ENCODE results near the gene ZNF12.

DNA sequence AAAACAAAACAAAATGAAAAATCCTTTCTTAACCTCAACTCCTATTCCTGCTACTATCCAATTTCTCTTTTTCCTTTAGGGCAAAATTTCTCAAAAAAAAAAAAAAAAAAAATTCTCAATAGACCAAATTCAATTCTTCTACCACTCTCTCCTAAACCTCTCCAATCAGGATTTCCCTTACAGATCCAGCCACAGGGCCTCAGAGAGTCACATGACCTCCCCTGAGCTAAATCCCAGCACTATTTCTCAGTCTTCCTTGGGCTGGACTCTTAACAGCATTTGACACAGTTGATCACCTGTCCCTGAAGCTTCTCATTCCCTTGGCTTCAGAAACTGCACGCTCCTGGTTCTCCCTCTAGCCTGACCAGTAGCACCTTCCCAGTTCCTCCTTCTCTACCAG, 4.9 kb downstream of the ZNF12 start:
- no peak for TF ChIP-seq CEBPB (IDR thresholded peaks at IDR 0.05)
- no peak for TF ChIP-seq EP300 (IDR thresholded peaks at IDR 0.05; ENCODE audit: borderline replicate concordance)
- TF ChIP-seq CREB1 (IDR thresholded peaks at IDR 0.05; ENCODE audit: low read depth), result no peak
- no peak for TF ChIP-seq TCF12 (IDR thresholded peaks at IDR 0.05; ENCODE audit: low read depth)
- TF ChIP-seq RAD21 (IDR thresholded peaks at IDR 0.05; ENCODE audit: low read depth), result no peak
- TF ChIP-seq, protein P1, sequence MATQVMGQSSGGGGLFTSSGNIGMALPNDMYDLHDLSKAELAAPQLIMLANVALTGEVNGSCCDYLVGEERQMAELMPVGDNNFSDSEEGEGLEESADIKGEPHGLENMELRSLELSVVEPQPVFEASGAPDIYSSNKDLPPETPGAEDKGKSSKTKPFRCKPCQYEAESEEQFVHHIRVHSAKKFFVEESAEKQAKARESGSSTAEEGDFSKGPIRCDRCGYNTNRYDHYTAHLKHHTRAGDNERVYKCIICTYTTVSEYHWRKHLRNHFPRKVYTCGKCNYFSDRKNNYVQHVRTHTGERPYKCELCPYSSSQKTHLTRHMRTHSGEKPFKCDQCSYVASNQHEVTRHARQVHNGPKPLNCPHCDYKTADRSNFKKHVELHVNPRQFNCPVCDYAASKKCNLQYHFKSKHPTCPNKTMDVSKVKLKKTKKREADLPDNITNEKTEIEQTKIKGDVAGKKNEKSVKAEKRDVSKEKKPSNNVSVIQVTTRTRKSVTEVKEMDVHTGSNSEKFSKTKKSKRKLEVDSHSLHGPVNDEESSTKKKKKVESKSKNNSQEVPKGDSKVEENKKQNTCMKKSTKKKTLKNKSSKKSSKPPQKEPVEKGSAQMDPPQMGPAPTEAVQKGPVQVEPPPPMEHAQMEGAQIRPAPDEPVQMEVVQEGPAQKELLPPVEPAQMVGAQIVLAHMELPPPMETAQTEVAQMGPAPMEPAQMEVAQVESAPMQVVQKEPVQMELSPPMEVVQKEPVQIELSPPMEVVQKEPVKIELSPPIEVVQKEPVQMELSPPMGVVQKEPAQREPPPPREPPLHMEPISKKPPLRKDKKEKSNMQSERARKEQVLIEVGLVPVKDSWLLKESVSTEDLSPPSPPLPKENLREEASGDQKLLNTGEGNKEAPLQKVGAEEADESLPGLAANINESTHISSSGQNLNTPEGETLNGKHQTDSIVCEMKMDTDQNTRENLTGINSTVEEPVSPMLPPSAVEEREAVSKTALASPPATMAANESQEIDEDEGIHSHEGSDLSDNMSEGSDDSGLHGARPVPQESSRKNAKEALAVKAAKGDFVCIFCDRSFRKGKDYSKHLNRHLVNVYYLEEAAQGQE (IDR thresholded peaks at IDR 0.05; ENCODE audit: low read depth), result no peak

Data from Ishikawa (cell line).